Gastrocnemius medialis (tissue), 4 donors: ENCODE data around the gene GAR1. TPM values are rescaled to one million over a fixed set of nuclear protein-coding genes. Genes with fewer than 3 reads are reported as not detected.
"Not testable (repeated sequence)": the region's sequence is repeated elsewhere in the genome, so short reads cannot be mapped to it uniquely, and the experiment has no call there.

Experiments used
- ATAC-seq, 2 donors: fragments of 150-250 bp; one replicate each; pipeline ENCODE4 v1.9.1; 2016
- DNase-seq, 2 donors: peaks; one replicate each; pipeline ENCODE4 v3.0.0-alpha.2; 2019
- H3K27ac ChIP-seq, 4 donors: fragments of 200-600 bp; sonication (generic); 1 replicate in 1 of 4; 2 replicates in 3 of 4; pipeline ENCODE4 v1.5.1; 2016 to 2018; ENCODE audit warnings: mild to moderate bottlenecking in 2 of 4, moderate library complexity in 1 of 4
- H3K27me3 ChIP-seq, 3 donors: fragments of 200-600 bp; sonication (generic) in 2 of 3; 1 replicate in 1 of 3; 2 replicates in 2 of 3; pipeline versions ENCODE4 v1.5.1 to v1.6.0; 2016 to 2019; ENCODE audit warnings: mild to moderate bottlenecking in 1 of 3, moderate library complexity in 1 of 3
- H3K36me3 ChIP-seq, 2 donors: fragments of 200-600 bp; sonication (generic) in 1 of 2; one replicate each; pipeline ENCODE4 v1.5.1; 2017 to 2018
- H3K4me1 ChIP-seq, 2 donors: fragments of 200-600 bp; sonication (generic) in 1 of 2; one replicate each; pipeline ENCODE4 v1.5.1; 2016 to 2017; ENCODE audit warnings: mild to moderate bottlenecking in 2 of 2
- H3K4me3 ChIP-seq, 4 donors: fragments of 200-600 bp; sonication (generic) in 3 of 4; 1 replicate in 1 of 4; 2 replicates in 3 of 4; pipeline ENCODE4 v1.5.1; 2016 to 2019; ENCODE audit warnings: mild to moderate bottlenecking in 2 of 4
- H3K9me3 ChIP-seq, 3 donors: fragments of 200-600 bp; sonication (generic) in 2 of 3; 1 replicate in 1 of 3; 2 replicates in 2 of 3; pipeline ENCODE4 v1.5.1; 2016 to 2019
- POLR2A ChIP-seq, 2 donors: fragments of 450-650 bp; IDR thresholded peaks; one replicate each; pipeline ENCODE4 v1.6.1; 2017; ENCODE audit warnings: antibody characterized with exemption in 2 of 2, mild to moderate bottlenecking in 2 of 2, moderate library complexity in 2 of 2
- in situ Hi-C, 4 donors: fragments of 200-750 bp; cut with MboI; loops; one replicate each; pipeline versions ENCODE4 v1.15.0 to v1.8.0; 2017; ENCODE audit warnings: low sequenced_read_pairs in 4 of 4
- intact Hi-C: fragments of 100-400 bp; cut with DNase I; formaldehyde crosslinking; loops from one replicate; pipeline ENCODE4 v1.15.1; 2023; ENCODE audit warnings: low total_unique reads
- total RNA-seq, 4 donors: library from RNA; depleted of rRNA; stranded (reverse); fragments of >200 nt; gene quantifications; one replicate each; pipeline versions ENCODE4 v1.1.0 to v1.2.3, GENCODE V29; 2016
- TF ChIP-seq, protein P1 (sequence below), 5 experiments: fragments of 450-650 bp in 3 of 5; fragments of 200-600 bp in 2 of 5; sonication (generic) in 2 of 5; IDR thresholded peaks in 4 of 5; conservative IDR thresholded peaks in 1 of 5; 1 replicate in 4 of 5; 2 replicates in 1 of 5; pipeline ENCODE4 v1.5.1; 2016 to 2019; ENCODE audit warnings: antibody characterized with exemption in 5 of 5, mild to moderate bottlenecking in 3 of 5, moderate library complexity in 3 of 5

The GAR1 gene
- 1 to 10 TPM; 2.8 to 7.2 (median 3.5) TPM for total RNA-seq

DNA sequence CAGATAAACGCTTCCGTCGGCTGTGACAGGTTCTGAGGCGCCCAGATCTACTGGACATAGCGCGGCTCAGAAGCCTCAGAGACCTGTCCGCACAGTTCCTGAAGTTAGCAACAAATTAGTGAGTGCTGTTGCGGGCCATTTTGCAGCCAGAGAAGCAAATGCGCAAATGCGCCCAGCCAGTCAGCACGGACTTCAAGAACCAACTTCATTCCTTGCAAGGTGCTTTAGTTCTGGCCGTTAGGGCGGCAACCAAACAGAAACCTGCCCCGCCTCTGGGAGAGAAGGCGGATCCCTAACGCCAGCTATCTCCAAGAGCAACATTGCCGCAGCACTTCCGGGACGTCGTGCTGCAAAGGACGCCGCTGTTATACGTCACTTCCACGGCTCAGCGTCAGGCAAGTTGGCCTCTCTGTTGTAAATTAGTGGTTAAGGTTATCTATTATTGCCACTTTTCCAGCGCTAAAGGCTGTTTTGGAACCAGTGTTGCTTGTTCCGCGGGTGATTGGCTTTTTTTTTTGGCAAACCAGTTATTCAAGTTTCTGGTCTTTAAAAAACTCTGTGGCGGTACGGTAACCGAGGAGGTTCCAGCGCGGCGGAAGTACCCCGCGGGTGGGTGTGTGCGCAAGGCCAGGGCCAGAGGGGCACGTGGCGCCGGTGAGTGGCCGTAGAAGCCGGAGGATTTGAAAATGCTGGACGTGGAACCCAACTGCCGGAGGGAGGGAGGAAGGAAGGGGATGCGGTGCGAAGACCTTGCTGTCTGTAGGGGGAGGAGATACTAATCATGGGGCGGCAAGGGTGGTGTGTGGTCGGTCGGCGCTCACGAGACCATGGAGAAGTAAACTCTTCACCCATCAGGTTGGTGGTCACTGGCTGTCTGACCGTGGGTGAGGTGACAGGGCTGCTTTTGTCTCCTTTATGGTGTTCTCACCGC lies at the start of gene GAR1:
Gene GAR1, plus strand, starts transcription at position 612 of the 931 bp plus-strand sequence. CDS start 403 bp downstream, outside the sequence.
- TF ChIP-seq, protein P1, sequence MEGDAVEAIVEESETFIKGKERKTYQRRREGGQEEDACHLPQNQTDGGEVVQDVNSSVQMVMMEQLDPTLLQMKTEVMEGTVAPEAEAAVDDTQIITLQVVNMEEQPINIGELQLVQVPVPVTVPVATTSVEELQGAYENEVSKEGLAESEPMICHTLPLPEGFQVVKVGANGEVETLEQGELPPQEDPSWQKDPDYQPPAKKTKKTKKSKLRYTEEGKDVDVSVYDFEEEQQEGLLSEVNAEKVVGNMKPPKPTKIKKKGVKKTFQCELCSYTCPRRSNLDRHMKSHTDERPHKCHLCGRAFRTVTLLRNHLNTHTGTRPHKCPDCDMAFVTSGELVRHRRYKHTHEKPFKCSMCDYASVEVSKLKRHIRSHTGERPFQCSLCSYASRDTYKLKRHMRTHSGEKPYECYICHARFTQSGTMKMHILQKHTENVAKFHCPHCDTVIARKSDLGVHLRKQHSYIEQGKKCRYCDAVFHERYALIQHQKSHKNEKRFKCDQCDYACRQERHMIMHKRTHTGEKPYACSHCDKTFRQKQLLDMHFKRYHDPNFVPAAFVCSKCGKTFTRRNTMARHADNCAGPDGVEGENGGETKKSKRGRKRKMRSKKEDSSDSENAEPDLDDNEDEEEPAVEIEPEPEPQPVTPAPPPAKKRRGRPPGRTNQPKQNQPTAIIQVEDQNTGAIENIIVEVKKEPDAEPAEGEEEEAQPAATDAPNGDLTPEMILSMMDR (IDR thresholded peaks at IDR 0.05 in 4 of 5, conservative IDR thresholded peaks at IDR 0.05 in 1 of 5) = peak in 1 of 5 experiments; percentile 9
- peak in 1 of 2 donors; percentile 18 for TF ChIP-seq POLR2A (IDR thresholded peaks at IDR 0.05)
- peak within 1 kb of the TSS; percentile 82 to 90 (median 86) for H3K27ac ChIP-seq
- peaks cover 14 to 22% of the 10 kb centered on the region in 2 donors for H3K4me1 ChIP-seq
- peak within 1 kb of the TSS; percentile 70 to 99 (median 88) for H3K4me3 ChIP-seq
- DNase-seq (peak; percentile 85 to 86), ATAC-seq (peak; percentile 99 to 100)
- H3K9me3 ChIP-seq = no peaks in the 10 kb centered on the region
- no peaks in the 10 kb centered on the region for H3K27me3 ChIP-seq
- intact Hi-C loops (loop anchor here (1.0 to 5.0 kb wide), 5 partner anchors 85 to 1195 kb away; partner anchors contain the start of genes CASP6, PLA2G12A, RPL34 and SEC24B), in situ Hi-C loops (loop anchor here (10.0 to 25.0 kb wide), 4 partner anchors 81 to 391 kb away; partner anchors contain the start of genes CASP6 (in 1 of the 4) and PLA2G12A (in 1 of the 4))
- peaks cover 0 to 22% of the 10 kb centered on the region in 2 donors for H3K36me3 ChIP-seq

DNA sequence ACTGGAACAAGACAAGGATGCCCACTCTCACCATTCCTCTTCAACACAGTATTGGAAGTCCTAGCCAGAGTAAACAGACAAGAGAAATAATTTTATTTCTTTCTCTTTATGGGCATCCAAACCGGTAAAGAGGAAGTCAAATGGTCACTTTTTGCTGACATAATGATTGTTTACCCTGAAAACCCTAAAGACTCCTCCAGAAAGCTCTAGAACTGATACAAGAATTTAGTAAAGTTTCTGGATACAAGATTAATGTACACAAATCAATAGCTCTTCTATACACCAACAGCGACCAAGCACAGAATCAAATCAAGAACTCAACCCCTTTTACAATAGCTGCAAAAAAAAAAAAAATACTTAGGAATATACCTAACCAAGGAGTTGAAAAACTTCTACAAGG lies 33.5 kb upstream of the GAR1 start:
- H3K9me3 ChIP-seq, H3K27me3 ChIP-seq, H3K4me3 ChIP-seq, H3K36me3 ChIP-seq, ATAC-seq, intact Hi-C loops, H3K27ac ChIP-seq, H3K4me1 ChIP-seq, DNase-seq, in situ Hi-C loops: not testable (repeated sequence)

DNA sequence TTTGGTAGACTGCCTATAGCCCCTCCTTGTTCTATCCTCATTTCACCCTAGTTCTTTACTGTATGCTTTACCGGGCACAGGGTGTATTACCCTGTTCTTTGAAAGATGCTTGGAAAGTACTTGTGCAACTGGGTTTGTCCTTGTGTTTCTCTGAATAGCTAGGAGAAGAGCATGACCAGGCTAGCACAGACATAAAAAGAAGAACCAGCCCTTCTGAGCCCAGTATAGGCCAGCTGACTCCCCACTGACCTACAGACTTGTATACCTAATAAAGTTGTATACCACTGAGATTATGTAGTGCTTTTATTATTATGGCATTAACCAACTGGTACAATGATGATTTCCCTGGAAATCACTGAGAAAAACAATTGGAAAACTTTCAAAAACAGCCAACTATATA lies 28.7 kb upstream of the GAR1 start:
- Histone ChIP-seq H3K4me1 (no peaks in the 10 kb centered on the region), H3K27me3 (no peaks in the 10 kb centered on the region), H3K27ac (no peak overlapping the region), H3K4me3 (no peak overlapping the region), H3K36me3 (no peaks in the 10 kb centered on the region), H3K9me3 (no peaks in the 10 kb centered on the region)
- DNase-seq (no peak), ATAC-seq (no peak)
- intact Hi-C loops = no loop called here
- no peak for TF ChIP-seq POLR2A (IDR thresholded peaks at IDR 0.05)
- TF ChIP-seq, protein P1 (IDR thresholded peaks at IDR 0.05 in 4 of 5, conservative IDR thresholded peaks at IDR 0.05 in 1 of 5) = no peak
- in situ Hi-C loops = no loop called here

DNA sequence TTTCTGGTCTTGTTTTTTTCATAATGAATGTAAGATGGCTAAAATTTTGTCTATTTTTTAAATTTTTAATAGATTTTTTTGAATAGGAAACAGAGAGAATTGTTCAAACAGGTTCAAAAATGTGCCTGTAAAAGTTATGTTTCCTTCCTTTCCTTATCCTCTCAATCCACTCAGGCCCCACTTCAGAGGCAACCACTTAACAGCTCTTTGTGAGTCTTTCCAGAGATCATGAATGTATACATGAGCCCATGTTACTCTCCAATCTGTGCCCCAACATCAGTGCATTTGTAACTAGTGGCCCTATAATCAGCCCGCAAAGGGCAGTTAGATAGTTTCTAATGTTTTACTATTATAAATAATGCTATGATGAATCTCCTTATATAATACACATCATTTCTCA lies 27.8 kb upstream of the GAR1 start:
- Histone ChIP-seq H3K4me1 (no peaks in the 10 kb centered on the region), H3K4me3 (no peak overlapping the region), H3K27ac (no peak overlapping the region), H3K27me3 (no peaks in the 10 kb centered on the region), H3K9me3 (no peaks in the 10 kb centered on the region), H3K36me3 (no peaks in the 10 kb centered on the region)
- DNase-seq (no peak), ATAC-seq (no peak)
- in situ Hi-C loops (no loop called here), intact Hi-C loops (no loop called here)
- no peak for TF ChIP-seq POLR2A (IDR thresholded peaks at IDR 0.05)
- TF ChIP-seq, protein P1 (IDR thresholded peaks at IDR 0.05 in 4 of 5, conservative IDR thresholded peaks at IDR 0.05 in 1 of 5) = no peak

DNA sequence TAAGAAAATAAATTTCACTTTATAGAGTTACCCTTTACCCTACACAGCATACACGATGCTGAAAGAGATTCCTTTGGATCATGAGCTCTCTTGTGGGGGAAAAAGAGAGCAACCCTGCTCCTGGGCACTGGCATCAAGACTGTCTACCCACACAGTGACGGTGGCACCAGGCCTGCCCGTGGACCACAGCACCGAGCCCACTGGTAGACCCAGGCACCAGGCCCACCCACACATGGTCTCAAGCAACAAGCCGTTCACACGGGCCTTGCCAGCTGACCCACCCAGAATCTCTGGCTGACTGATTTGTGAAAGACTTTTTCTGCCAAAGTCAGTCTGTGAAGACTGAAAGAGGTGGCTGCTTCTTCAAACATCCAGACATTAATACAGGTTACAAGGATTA lies 20.5 kb upstream of the GAR1 start:
- Histone ChIP-seq H3K4me3 (no peak overlapping the region), H3K9me3 (no peaks in the 10 kb centered on the region), H3K36me3 (no peaks in the 10 kb centered on the region), H3K27ac (no peak overlapping the region), H3K4me1 (no peaks in the 10 kb centered on the region), H3K27me3 (no peaks in the 10 kb centered on the region)
- TF ChIP-seq POLR2A (IDR thresholded peaks at IDR 0.05) = no peak
- TF ChIP-seq, protein P1 (IDR thresholded peaks at IDR 0.05 in 4 of 5, conservative IDR thresholded peaks at IDR 0.05 in 1 of 5) = no peak
- ATAC-seq (no peak), DNase-seq (no peak)
- intact Hi-C loops (no loop called here), in situ Hi-C loops (no loop called here)
